ENCODE data around the gene IGF2.

IGF2 gene

GRCh38 chr11:2091786-2092463 lies 47.3 kb downstream of the IGF2 start:
- no peak for DNase-seq

- DNase-seq, result no peak
These were observed 48.0 kb downstream of the IGF2 start for GRCh38 chr11:2091112-2091746.

GRCh38 chr11:2090172-2091111 lies 48.7 kb downstream of the IGF2 start:
- no peak for DNase-seq

- no peak for DNase-seq
These were observed 49.5 kb downstream of the IGF2 start for GRCh38 chr11:2089536-2090165.

- DNase-seq, result no peak
These were observed 50.2 kb downstream of the IGF2 start for GRCh38 chr11:2088746-2089535.

- DNase-seq, result no peak
These were observed 50.9 kb downstream of the IGF2 start for GRCh38 chr11:2088284-2088683.

GRCh38 chr11:2086239-2087040 lies 52.7 kb downstream of the IGF2 start:
- no peak for DNase-seq

GRCh38 chr11:2085251-2086066 lies 53.7 kb downstream of the IGF2 start:
- no peak for DNase-seq

- DNase-seq, result no peak
These were observed 54.5 kb downstream of the IGF2 start for GRCh38 chr11:2084721-2085120.
